Measurements from ENCODE around the gene GOLIM4. TPM values are rescaled to one million over a fixed set of nuclear protein-coding genes. Genes with fewer than 3 reads are reported as not detected.

GOLIM4 gene
- polyA plus RNA-seq, 1 donor from 2014 or later, result 3.2 TPM

GRCh38 chr3:168086541-168087260 lies 9.0 kb downstream of the GOLIM4 start:
- Histone ChIP-seq H3K9ac (ENCODE audit: low read length) (no peak overlapping the region), H3K27me3 (ENCODE audit: insufficient read depth, low read depth, low read length) (no peaks in the 10 kb centered on the region), H3K27ac (ENCODE audit: low read length) (no peak overlapping the region), H3F3A (ENCODE audit: insufficient read depth, low read length, poor library complexity, severe bottlenecking) (no peaks in the 10 kb centered on the region), H4K20me1 (ENCODE audit: insufficient read depth) (no peaks in the 10 kb centered on the region), H2AFZ (ENCODE audit: low read depth, low read length) (no peak overlapping the region), H3K4me3 (ENCODE audit: low read length) (no peak overlapping the region), H3K9me2 (ENCODE audit: insufficient read depth, low read length) (no peaks in the 10 kb centered on the region), H3K36me3 (ENCODE audit: insufficient read depth, low read length) (no peaks in the 10 kb centered on the region), H3K79me2 (replicated peaks; ENCODE audit: insufficient read depth, low read length) (peaks cover 17% of the 10 kb centered on the region), H3K4me2 (ENCODE audit: low read length) (no peak overlapping the region), H3K9me3 (ENCODE audit: low read length) (no peaks in the 10 kb centered on the region)
- TF ChIP-seq RAD21 (conservative IDR thresholded peaks at IDR 0.05) (no peak), EP300 (conservative IDR thresholded peaks at IDR 0.05; ENCODE audit: poor library complexity, severe bottlenecking) (peak; percentile 27)

GRCh38 chr3:168085491-168086119 lies 10.1 kb downstream of the GOLIM4 start:
- Histone ChIP-seq H3K9me2 (ENCODE audit: insufficient read depth, low read length) (no peaks in the 10 kb centered on the region), H3K36me3 (ENCODE audit: insufficient read depth, low read length) (no peaks in the 10 kb centered on the region), H3F3A (ENCODE audit: insufficient read depth, low read length, poor library complexity, severe bottlenecking) (no peaks in the 10 kb centered on the region), H3K9ac (ENCODE audit: low read length) (no peak overlapping the region), H3K4me3 (ENCODE audit: low read length) (no peak overlapping the region), H3K4me2 (ENCODE audit: low read length) (no peak overlapping the region), H3K9me3 (ENCODE audit: low read length) (no peaks in the 10 kb centered on the region), H4K20me1 (ENCODE audit: insufficient read depth) (no peaks in the 10 kb centered on the region), H3K79me2 (replicated peaks; ENCODE audit: insufficient read depth, low read length) (peaks cover 9% of the 10 kb centered on the region), H3K27ac (ENCODE audit: low read length) (no peak overlapping the region), H2AFZ (ENCODE audit: low read depth, low read length) (no peak overlapping the region), H3K27me3 (ENCODE audit: insufficient read depth, low read depth, low read length) (no peaks in the 10 kb centered on the region)
- TF ChIP-seq TAF1 (IDR thresholded peaks at IDR 0.05; ENCODE audit: low read depth), result no peak
- no peak for TF ChIP-seq SMC3 (conservative IDR thresholded peaks at IDR 0.05; ENCODE audit: poor library complexity)
- no peak for TF ChIP-seq EP300 (conservative IDR thresholded peaks at IDR 0.05; ENCODE audit: poor library complexity, severe bottlenecking)
- TF ChIP-seq CTCF (IDR thresholded peaks at IDR 0.05; ENCODE audit: poor library complexity, severe bottlenecking), result no peak
- no peak for TF ChIP-seq MXI1 (conservative IDR thresholded peaks at IDR 0.05; ENCODE audit: poor library complexity, severe bottlenecking)
- TF ChIP-seq EZH2 (IDR thresholded peaks at IDR 0.05; ENCODE audit: borderline replicate concordance, insufficient read depth, low read length, poor library complexity, severe bottlenecking), result no peak
- TF ChIP-seq POLR2AphosphoS5 (IDR thresholded peaks at IDR 0.05), result no peak
- no peak for TF ChIP-seq REST (IDR thresholded peaks at IDR 0.05; ENCODE audit: borderline replicate concordance)
- TF ChIP-seq RAD21 (conservative IDR thresholded peaks at IDR 0.05), result no peak

Data from neural cell (in vitro differentiated cells).